MCF 10A (cell line): ENCODE measurements around the gene XRN2. TPM values are rescaled to one million over a fixed set of nuclear protein-coding genes. Genes with fewer than 3 reads are reported as not detected.
"Not testable (repeated sequence)": the region's sequence is repeated elsewhere in the genome, so short reads cannot be mapped to it uniquely, and the experiment has no call there.

Experiments
- BruUV-seq: library from RNA; stranded (reverse); fragments of 400-500 nt; replicated peaks from 2 replicates; lab custom pipeline; 2021; lab: Mats Ljungman, UMichigan
- CTCF ChIA-PET: fragments of 300-600 bp; sonication (Branson Sonifier 250); formaldehyde crosslinking; extraction: SDS; loops from one replicate; lab custom pipeline; 2021; ENCODE audit warnings: antibody characterized with exemption, inconsistent platforms; lab: Yijun Ruan, JAX
- POLR2A ChIA-PET: fragments of 300-600, 350-650 bp; sonication (Branson Sonifier 250); formaldehyde crosslinking; extraction: SDS; loops from one replicate; lab custom pipeline; 2020; ENCODE audit warnings: antibody characterized with exemption, inconsistent platforms; lab: Yijun Ruan, JAX
- DNase-seq: peaks from one replicate; pipeline ENCODE4 v3.0.0-alpha.2; 2018; ENCODE audit not compliant: unreplicated experiment
- H3K27ac Mint-ChIP-seq: one replicate; pipeline ENCODE4 v1.8.0; 2022; ENCODE audit warnings: mild to moderate bottlenecking, low read depth, mixed read lengths; ENCODE audit not compliant: unreplicated experiment
- H3K27me3 Mint-ChIP-seq: one replicate; pipeline ENCODE4 v1.8.0; 2022; ENCODE audit warnings: mixed read lengths; ENCODE audit not compliant: insufficient read depth, unreplicated experiment
- H3K36me3 Mint-ChIP-seq: one replicate; pipeline ENCODE4 v1.8.0; 2022; ENCODE audit warnings: mild to moderate bottlenecking, moderate library complexity, mixed read lengths; ENCODE audit not compliant: insufficient read depth, unreplicated experiment
- H3K4me1 Mint-ChIP-seq: one replicate; pipeline ENCODE4 v1.8.0; 2022; ENCODE audit warnings: mixed read lengths; ENCODE audit not compliant: insufficient read depth, unreplicated experiment
- H3K4me3 Mint-ChIP-seq: one replicate; pipeline ENCODE4 v1.8.0; 2022; ENCODE audit warnings: mild to moderate bottlenecking, moderate library complexity, mixed read lengths; ENCODE audit not compliant: unreplicated experiment
- H3K9me3 Mint-ChIP-seq: one replicate; pipeline ENCODE4 v1.8.0; 2022; ENCODE audit warnings: mixed read lengths; ENCODE audit not compliant: unreplicated experiment
- intact Hi-C: fragments of 100-400 bp; cut with micrococcal nuclease; formaldehyde crosslinking; loops from 2 replicates; pipeline ENCODE4 v1.14.1; 2022
- total RNA-seq: library from RNA; stranded (reverse); gene quantifications from 2 replicates; pipeline ENCODE4 v1.2.3, GENCODE V29; 2022
- TF ChIP-seq, protein P1 (sequence below): fragments of 200-600 bp; IDR thresholded peaks from one replicate; pipeline ENCODE4 v1.8.0; 2022; ENCODE audit warnings: antibody characterized with exemption, mild to moderate bottlenecking; ENCODE audit not compliant: unreplicated experiment

Gene XRN2
- total RNA-seq, 1 experiment from 2014 or later, result 67.8 TPM

DNA sequence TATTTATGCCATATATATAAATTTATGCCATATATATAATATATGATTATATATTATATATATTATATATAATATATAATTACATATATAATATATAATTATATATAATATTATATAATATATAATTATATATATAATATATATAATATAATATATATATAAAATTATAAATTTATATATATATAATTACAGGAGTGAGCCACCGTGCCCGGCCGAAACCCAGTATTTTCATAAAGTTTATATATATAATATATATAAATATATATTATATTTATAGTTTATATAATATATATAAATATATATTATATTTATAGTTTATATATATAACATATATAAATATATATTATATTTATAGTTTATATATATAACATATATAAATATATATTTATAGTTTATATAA, 62.6 kb downstream of the XRN2 start:
- intact Hi-C loops, result no loop called here
- peaks cover 22% of the 10 kb centered on the region for H3K4me1 Mint-ChIP-seq
- no TSS peak for BruUV-seq
- H3K27ac Mint-ChIP-seq, result no peak overlapping the region
- no peaks in the 10 kb centered on the region for H3K27me3 Mint-ChIP-seq
- no peak for DNase-seq
- H3K36me3 Mint-ChIP-seq, result peaks cover 67% of the 10 kb centered on the region
- H3K9me3 Mint-ChIP-seq, result no peaks in the 10 kb centered on the region
- ChIA-PET CTCF (interaction anchor here (1.2 kb wide), 1 partner anchor 501 kb away, joined by 4 read pairs; no protein-coding TSS in a partner anchor), POLR2A (no interaction called here)
- TF ChIP-seq, protein P1, sequence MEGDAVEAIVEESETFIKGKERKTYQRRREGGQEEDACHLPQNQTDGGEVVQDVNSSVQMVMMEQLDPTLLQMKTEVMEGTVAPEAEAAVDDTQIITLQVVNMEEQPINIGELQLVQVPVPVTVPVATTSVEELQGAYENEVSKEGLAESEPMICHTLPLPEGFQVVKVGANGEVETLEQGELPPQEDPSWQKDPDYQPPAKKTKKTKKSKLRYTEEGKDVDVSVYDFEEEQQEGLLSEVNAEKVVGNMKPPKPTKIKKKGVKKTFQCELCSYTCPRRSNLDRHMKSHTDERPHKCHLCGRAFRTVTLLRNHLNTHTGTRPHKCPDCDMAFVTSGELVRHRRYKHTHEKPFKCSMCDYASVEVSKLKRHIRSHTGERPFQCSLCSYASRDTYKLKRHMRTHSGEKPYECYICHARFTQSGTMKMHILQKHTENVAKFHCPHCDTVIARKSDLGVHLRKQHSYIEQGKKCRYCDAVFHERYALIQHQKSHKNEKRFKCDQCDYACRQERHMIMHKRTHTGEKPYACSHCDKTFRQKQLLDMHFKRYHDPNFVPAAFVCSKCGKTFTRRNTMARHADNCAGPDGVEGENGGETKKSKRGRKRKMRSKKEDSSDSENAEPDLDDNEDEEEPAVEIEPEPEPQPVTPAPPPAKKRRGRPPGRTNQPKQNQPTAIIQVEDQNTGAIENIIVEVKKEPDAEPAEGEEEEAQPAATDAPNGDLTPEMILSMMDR, result no peak
- H3K4me3 Mint-ChIP-seq, result no peak overlapping the region

GRCh38 chr20:21366273-21366672, 63.1 kb downstream of the XRN2 start:
- intact Hi-C loops, H3K27ac Mint-ChIP-seq, BruUV-seq, H3K27me3 Mint-ChIP-seq, POLR2A ChIA-PET, H3K9me3 Mint-ChIP-seq, H3K4me3 Mint-ChIP-seq: not testable (repeated sequence)
- DNase-seq, result peak; percentile 47
- CTCF ChIA-PET, result interaction anchor here (0.9 to 1.4 kb wide), 2 partner anchors 43 to 136 kb away, joined by 3 to 6 read pairs; no protein-coding TSS in a partner anchor
- peaks cover 72% of the 10 kb centered on the region for H3K36me3 Mint-ChIP-seq
- H3K4me1 Mint-ChIP-seq, result peaks cover 19% of the 10 kb centered on the region

- H3K4me3 Mint-ChIP-seq, result no peak overlapping the region
- H3K9me3 Mint-ChIP-seq, result no peaks in the 10 kb centered on the region
- H3K36me3 Mint-ChIP-seq, result peaks cover 63% of the 10 kb centered on the region
- no peaks in the 10 kb centered on the region for H3K4me1 Mint-ChIP-seq
- TF ChIP-seq, protein P1, result no peak
- no TSS peak for BruUV-seq
- DNase-seq, result no peak
- no peaks in the 10 kb centered on the region for H3K27me3 Mint-ChIP-seq
- ChIA-PET CTCF (interaction anchor here (0.7 to 4.1 kb wide), 5 partner anchors 18 to 218 kb away, joined by 3 to 20 read pairs (median 3); no protein-coding TSS in a partner anchor), POLR2A (interaction anchor here (1.1 kb wide), 1 partner anchor 9 kb away, joined by 5 read pairs; no protein-coding TSS in a partner anchor)
- H3K27ac Mint-ChIP-seq, result no peak overlapping the region
- intact Hi-C loops, result no loop called here
These were observed 65.7 kb downstream of the XRN2 start for GRCh38 chr20:21368791-21369190.

DNA sequence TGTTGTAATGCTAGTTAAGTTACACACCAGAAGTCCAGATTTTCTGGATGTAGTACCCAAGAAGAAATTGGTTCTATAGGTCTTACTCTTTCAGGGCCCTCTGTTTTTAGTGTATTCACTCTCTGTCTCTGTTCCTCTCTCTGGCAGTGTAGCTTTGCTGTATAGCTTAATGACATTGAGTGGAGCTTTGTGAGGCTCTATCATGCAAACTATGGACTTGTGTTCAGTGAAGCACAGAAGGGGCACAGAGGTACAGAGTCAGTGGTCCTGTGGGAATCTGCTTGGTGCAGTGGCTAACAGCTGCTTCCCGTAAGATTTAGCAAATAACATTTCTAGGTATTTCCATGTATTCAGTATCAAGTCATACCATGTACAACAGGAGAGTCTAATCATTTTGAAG, 68.1 kb downstream of the XRN2 start:
- POLR2A ChIA-PET, result interaction anchor here (1.0 to 2.6 kb wide), 5 partner anchors 8 to 68 kb away, joined by 3 to 8 read pairs (median 3); partner anchors contain the start of gene XRN2

More for the DNA sequence above, 68.1 kb downstream of the XRN2 start:
- H3K36me3 Mint-ChIP-seq, result peaks cover 52% of the 10 kb centered on the region
- CTCF ChIA-PET, result interaction anchor here (0.5 to 4.1 kb wide), 6 partner anchors 14 to 511 kb away, joined by 3 to 20 read pairs (median 6); no protein-coding TSS in a partner anchor
- intact Hi-C loops, result no loop called here
- H3K4me3 Mint-ChIP-seq, result no peak overlapping the region
- no TSS peak for BruUV-seq
- TF ChIP-seq, protein P1, result no peak
- no peak for DNase-seq
- no peaks in the 10 kb centered on the region for H3K9me3 Mint-ChIP-seq
- H3K27ac Mint-ChIP-seq, result no peak overlapping the region
- H3K4me1 Mint-ChIP-seq, result peaks cover under 1% of the 10 kb centered on the region
- no peaks in the 10 kb centered on the region for H3K27me3 Mint-ChIP-seq
